ENCODE data around the gene CD3E.

GRCh38 chr11:118343981-118344515, 39.5 kb downstream of the CD3E start, which contains the start of gene CD3G:
- TF ChIP-seq EZH2phosphoT487 (IDR thresholded peaks at IDR 0.05; ENCODE audit: insufficient read depth, low read depth) (no peak), EZH2 (IDR thresholded peaks at IDR 0.05; ENCODE audit: insufficient read depth, poor library complexity, severe bottlenecking) (no peak)
